ENCODE measurements around the gene PDXDC1. TPM values are rescaled to one million over a fixed set of nuclear protein-coding genes. Genes with fewer than 3 reads are reported as not detected.
"Not testable (repeated sequence)": the region's sequence is repeated elsewhere in the genome, so short reads cannot be mapped to it uniquely, and the experiment has no call there.

Gene PDXDC1
- polyA plus RNA-seq, 2 of the 4 experiments (the other 2 are of a cell fraction), result 71.4 to 73.9 TPM

DNA sequence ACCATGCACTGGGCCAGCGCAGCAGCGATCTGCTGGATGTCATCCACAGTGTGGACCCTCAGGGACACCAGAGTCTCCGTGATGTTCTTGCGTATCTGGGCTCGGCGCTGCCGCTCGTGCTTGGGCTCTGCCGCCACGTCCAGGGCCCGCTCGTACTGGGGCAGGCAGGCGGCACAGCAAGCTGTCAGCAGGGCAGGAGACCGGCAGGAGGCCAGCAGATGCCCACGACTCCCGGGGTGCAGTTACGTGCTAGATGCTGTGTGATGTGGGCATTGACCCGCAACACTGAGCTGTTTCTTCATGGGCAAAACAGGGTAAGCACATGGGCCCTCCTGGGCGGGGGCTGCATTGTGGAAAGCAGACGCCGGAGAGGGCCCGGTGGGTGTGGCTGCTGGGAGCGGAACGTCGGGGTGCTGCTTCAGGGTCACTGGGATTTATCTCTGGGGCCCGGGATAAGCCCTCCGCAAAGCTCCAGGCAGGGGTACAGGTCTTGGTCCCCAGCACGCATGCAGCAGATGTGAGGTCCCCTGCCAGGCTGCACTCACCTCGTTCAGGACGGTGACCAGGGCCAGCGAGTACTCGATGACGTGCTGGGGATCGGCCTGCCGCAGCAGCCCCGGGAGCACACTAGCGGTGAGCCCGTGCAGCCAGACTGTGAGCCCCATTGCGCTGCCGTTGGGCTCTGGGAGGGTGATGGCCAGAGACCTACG lies 158.0 kb downstream of the PDXDC1 start:
- FAIRE-seq; ATAC-seq; H3K4me3 ChIP-seq; H3K27ac ChIP-seq; H3K4me1 ChIP-seq; CTCF ChIA-PET; H3K4me2 ChIP-seq; POLR2A ChIA-PET; H3K9me3 ChIP-seq; DNase-seq (ENCODE audit: low read depth in 1 of 2, low spot score in 1 of 2): not testable (repeated sequence)
- 91% methylated on average over 12 of the region's 41 CpGs for WGBS (ENCODE audit: missing lambda C conversion rate)

DNA sequence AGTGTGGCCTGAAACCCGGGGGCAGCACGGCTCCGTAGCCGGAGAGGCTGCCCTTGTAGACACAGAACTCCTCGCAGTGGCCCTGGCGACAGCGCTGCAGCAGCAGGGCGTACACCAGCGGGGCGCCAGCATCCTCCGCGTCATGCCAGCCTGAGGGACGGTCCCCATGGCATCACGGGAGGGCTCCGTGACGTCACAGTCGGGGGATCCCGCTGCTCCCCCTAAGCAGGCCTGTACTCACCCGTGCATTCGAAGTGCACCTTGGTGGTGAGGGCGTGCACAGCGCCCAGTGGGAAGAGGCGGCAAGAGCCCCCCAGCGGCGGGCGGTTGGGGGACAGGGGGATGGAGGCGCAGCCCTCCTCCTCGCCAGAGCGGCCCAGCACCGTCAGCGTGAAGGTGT lies 158.7 kb downstream of the PDXDC1 start:
- H3K4me1 ChIP-seq; H3K4me2 ChIP-seq; FAIRE-seq; CTCF ChIA-PET; DNase-seq (ENCODE audit: low read depth in 1 of 2, low spot score in 1 of 2); POLR2A ChIA-PET; H3K4me3 ChIP-seq; H3K9me3 ChIP-seq; H3K27ac ChIP-seq; ATAC-seq: not testable (repeated sequence)
- 96% methylated on average over 5 of the region's 31 CpGs for WGBS (ENCODE audit: missing lambda C conversion rate)

DNA sequence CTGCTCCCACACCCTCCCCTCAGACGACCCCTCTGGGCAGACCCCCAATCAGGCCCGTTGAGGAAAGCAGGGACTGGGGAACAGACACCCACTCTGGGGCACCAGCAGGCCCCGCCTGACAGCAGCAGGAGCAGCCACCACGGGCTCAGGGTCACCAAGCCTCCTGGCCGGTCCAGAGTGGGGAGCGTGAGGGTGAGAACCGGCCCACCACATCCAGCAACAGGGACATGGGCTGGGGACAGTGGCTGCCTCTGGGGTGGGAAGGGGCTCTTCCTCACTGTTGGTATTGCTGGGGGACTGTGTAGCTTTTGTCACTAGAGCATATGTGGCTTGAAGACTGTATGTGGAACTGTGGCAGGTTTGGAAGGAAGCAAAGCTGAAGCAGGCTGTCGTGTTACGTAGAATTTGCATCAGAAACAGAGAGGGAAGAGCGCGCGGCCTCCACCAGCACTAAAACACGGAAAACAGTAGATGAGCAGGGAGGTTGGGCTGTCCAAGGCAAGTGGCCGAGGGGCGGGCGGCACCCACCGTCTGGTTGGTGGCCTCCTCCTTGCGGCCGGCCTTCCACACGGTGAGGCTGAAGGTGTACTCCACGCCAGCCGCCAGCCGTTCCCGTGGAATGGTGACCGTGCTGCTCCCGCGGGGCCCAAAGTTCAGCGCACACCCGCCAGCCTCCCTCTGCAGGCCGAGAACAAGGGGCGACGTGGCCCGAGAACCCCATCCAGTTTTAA lies 160.1 kb downstream of the PDXDC1 start:
- CTCF ChIA-PET, FAIRE-seq: not testable (repeated sequence)
- 91% methylated on average over 10 of the region's 33 CpGs for WGBS (ENCODE audit: missing lambda C conversion rate)

DNA sequence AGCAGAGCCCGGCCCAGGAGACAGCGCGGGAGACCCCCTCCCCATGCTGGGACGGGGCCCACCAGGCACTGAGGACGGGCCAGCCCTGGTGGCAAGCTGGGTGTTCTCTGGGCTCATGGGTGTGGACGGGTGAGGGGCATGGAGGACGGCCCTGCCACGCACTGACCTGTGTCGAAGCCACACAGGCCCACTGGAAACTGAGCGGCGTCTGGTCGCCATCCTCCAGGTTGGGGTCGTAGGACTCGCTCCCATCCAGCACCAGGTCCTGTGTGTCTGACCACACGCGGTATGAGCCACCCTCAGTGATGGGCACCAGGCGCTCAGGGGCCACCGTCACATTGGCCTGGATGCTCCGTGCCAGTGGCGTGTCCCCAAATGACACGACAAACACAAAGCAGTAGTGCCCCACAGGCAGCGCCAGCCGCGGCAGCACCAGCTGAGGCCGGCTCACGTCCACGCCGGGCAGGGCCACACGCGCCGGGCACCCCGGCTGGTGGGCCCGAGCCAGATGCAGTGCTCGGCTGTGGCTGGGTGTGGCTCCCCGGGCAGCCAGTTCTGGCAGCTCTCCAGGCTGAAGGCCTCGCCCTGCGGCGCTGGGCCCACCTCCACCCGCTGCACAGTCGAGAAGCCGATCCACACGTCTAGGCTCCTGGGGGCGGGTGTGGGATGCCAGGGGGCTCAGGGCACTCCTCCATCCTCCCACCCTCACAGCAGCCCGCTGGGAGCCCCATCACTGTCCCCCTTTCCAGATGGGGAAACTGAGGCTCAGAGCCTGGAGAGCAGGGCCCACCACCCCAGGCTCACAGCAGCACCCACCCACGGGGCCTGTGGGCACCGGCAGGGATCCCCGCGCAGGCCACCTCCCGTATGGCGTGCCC lies 160.9 kb downstream of the PDXDC1 start:
- H3K27ac ChIP-seq; H3K4me2 ChIP-seq; POLR2A ChIA-PET; H3K4me3 ChIP-seq; H3K9me3 ChIP-seq; CTCF ChIA-PET; H3K4me1 ChIP-seq; DNase-seq (ENCODE audit: low read depth in 1 of 2, low spot score in 1 of 2); FAIRE-seq: not testable (repeated sequence)
- WGBS (ENCODE audit: missing lambda C conversion rate), result no CpG with 5 or more reads among the region's 50 CpGs
- peak; percentile 54 to 83 for ATAC-seq

More for the DNA sequence above, 160.1 kb downstream of the PDXDC1 start:
- H3K4me2 ChIP-seq; POLR2A ChIA-PET; H3K9me3 ChIP-seq; DNase-seq (ENCODE audit: low read depth in 1 of 2, low spot score in 1 of 2); H3K4me1 ChIP-seq; H3K4me3 ChIP-seq; H3K27ac ChIP-seq: not testable (repeated sequence)
- peak; percentile 53 to 83 for ATAC-seq

DNA sequence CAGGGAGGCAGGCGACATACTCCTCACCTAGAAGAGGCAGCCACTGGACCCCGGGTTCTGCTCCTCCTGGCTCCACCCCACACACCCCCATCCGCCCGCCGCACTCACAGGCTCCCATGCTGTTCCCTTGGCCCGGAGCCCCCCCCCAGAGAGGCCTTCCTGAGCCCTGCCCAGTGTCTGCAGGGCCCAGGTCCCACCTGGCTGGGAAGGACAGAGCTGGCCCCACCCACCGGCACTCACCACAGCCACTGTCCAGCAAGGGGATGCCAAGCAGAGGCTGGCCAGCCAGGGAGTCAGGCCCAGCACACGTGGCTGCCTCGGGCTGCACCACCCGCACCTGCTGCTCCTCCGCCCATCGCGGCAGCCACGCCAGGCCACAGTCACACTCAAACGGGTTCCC lies 162.7 kb downstream of the PDXDC1 start:
- ATAC-seq; H3K4me3 ChIP-seq; FAIRE-seq; POLR2A ChIA-PET; DNase-seq (ENCODE audit: low read depth in 1 of 2, low spot score in 1 of 2); H3K4me2 ChIP-seq; H3K4me1 ChIP-seq; H3K27ac ChIP-seq; CTCF ChIA-PET; H3K9me3 ChIP-seq: not testable (repeated sequence)
- no CpG with 5 or more reads among the region's 15 CpGs for WGBS (ENCODE audit: missing lambda C conversion rate)

DNA sequence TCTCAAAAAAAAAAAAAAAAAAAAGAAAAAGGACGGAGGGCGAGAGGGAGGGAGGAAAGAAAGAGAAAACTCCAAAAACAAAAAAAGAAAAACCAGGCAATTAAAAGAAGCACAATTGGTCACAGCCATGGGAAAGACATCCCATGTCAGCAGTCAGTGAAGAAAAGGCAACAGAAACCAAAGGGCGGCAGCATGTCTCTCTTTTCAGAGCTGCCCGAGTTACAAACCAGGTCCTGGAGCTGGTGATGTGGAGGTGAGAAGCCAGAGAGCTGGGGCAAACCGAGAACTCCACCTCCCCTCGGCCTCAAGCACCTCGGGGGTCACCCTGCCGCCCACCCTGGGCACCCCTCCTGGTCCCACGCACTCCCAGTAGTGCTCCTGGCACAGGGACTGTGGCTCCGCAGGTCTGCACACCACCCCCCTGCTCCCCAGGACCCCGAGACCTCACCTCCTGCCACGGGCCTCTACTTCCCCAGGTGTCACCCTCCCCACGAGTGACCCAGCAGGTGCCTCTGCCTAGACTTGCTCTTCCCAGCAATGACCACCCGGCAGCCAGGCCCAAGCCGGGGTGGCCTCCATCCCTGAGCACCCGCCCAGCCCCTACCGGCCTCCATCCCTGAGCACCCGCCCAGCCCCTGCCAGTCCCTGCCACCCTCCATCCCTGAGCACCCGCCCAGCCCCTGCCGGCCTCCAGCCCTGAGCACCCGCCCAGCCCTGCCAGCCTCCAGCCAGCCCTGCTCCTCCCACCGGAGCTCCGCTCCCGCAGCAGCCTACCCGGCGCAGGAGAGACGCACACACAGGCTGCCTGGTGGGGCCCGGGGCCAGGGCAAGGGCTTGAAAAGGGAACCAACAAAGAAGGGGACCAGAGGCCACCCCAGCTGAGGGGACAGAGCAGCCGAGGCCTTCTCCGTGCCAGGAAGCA lies 165.9 kb downstream of the PDXDC1 start:
- FAIRE-seq; H3K27ac ChIP-seq; POLR2A ChIA-PET; H3K4me1 ChIP-seq; H3K9me3 ChIP-seq; DNase-seq (ENCODE audit: low read depth in 1 of 2, low spot score in 1 of 2); H3K4me3 ChIP-seq; CTCF ChIA-PET; H3K4me2 ChIP-seq: not testable (repeated sequence)
- WGBS (ENCODE audit: missing lambda C conversion rate), result 79% methylated on average over 12 of the region's 30 CpGs
- peak; percentile 15 to 23; a peak in 3 of 6 replicates for ATAC-seq

DNA sequence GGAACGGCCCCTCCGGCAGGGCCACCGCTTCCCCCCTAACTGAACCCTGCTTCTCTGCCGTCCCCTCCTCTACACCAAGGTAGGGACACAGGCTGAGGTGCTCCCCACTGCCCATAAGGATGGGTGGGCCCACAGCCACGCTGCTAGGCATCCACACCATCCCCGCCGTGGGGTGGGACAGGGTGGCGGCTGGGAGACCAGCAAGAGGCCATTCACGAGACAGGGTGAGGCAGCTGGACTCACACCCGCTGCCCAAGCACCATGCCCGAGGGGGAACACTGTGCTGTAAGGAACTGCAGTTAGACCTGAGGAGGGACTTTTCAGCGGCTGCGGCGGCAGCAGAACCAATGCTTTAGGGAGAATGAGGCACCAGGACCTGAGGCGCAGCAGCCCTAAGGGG lies 166.8 kb downstream of the PDXDC1 start:
- CTCF ChIA-PET, result no interaction called here
- ATAC-seq (no peak), DNase-seq (ENCODE audit: low read depth in 1 of 2, low spot score in 1 of 2) (no peak), FAIRE-seq (no peak)
- TF ChIP-seq CEBPB (IDR thresholded peaks at IDR 0.05) (no peak), CBX8 (IDR thresholded peaks at IDR 0.05) (no peak), ZC3H11A (IDR thresholded peaks at IDR 0.05) (no peak)
- TF ChIP-seq, protein P1, sequence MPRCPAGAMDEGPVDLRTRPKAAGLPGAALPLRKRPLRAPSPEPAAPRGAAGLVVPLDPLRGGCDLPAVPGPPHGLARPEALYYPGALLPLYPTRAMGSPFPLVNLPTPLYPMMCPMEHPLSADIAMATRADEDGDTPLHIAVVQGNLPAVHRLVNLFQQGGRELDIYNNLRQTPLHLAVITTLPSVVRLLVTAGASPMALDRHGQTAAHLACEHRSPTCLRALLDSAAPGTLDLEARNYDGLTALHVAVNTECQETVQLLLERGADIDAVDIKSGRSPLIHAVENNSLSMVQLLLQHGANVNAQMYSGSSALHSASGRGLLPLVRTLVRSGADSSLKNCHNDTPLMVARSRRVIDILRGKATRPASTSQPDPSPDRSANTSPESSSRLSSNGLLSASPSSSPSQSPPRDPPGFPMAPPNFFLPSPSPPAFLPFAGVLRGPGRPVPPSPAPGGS (IDR thresholded peaks at IDR 0.05), result no peak
- WGBS (ENCODE audit: missing lambda C conversion rate), result 88% methylated on average over 7 of the region's 15 CpGs
- H3K27ac ChIP-seq, result no peak overlapping the region
- POLR2A ChIA-PET, result no interaction called here
- no peak overlapping the region for H3K4me2 ChIP-seq
- H3K4me3 ChIP-seq, result no peak overlapping the region
- no peaks in the 10 kb centered on the region for H3K4me1 ChIP-seq
- H3K9me3 ChIP-seq, result no peaks in the 10 kb centered on the region

DNA sequence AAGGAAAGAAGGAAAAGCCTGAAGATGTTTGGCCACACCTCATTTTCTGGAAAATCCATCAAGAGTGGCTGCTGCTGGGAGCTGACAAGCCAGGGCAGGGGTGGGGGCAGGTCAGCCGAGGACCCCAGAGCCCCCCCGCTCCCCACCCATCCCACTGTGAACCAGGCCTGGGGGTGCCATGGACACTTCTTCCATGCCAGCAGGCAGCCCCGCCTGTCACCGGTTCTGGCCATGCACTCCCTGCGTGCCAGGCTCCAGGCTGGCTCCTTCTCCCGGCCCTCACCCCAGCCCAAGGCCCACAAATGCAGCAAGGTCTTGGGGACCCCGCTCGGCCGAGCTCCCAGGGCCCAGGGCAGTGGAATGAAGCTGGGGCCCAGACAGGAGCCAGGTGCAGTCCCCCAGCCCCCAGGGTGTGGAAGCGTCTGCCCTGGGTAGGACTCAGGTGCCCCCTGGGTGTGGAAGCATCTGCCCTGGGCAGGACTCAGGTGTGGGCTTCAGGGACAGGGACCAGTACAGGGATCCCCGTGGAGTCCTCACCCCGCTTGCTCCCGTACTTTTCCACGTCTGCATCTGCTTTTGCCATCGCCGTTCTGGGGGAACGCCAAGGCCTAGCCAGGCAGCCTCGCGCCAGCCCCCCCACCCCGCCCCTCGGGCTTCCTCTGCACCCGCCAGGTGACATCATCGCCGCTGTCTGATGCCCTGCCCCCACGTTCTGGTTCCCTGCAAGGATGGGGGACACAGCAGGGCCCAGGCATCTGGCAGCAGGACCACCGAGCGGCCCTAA lies 167.5 kb downstream of the PDXDC1 start:
- FAIRE-seq, result not testable (repeated sequence)

More for the DNA sequence above, 167.5 kb downstream of the PDXDC1 start:
- H3K9me3 ChIP-seq; H3K4me3 ChIP-seq; CTCF ChIA-PET; H3K4me2 ChIP-seq; ATAC-seq; DNase-seq (ENCODE audit: low read depth in 1 of 2, low spot score in 1 of 2); H3K4me1 ChIP-seq; POLR2A ChIA-PET; H3K27ac ChIP-seq: not testable (repeated sequence)
- 90% methylated on average over 9 of the region's 27 CpGs for WGBS (ENCODE audit: missing lambda C conversion rate)

All from A549 (cell line).